ENCODE results near the gene OR52B2. TPM values are rescaled to one million over a fixed set of nuclear protein-coding genes. Genes with fewer than 3 reads are reported as not detected.

OR52B2 gene
- total RNA-seq, 1 donor from 2014 or later, result not detected

GRCh38 chr11:6203327-6203726, 33.2 kb upstream of the OR52B2 start:
- intact Hi-C loops (cut with DNase I), result no loop called here
- DNase-seq (no peak), ATAC-seq (no peak)
- Histone ChIP-seq H3K36me3 (peaks cover 39% of the 10 kb centered on the region), H3K27ac (no peak overlapping the region), H3K27me3 (no peaks in the 10 kb centered on the region), H3K4me3 (no peak overlapping the region), H3K4me1 (no peaks in the 10 kb centered on the region), H3K9me3 (no peaks in the 10 kb centered on the region)
- TF ChIP-seq CTCF (IDR thresholded peaks at IDR 0.05), result no peak

GRCh38 chr11:6202041-6202440, 31.9 kb upstream of the OR52B2 start:
- Histone ChIP-seq H3K36me3 (peaks cover 29% of the 10 kb centered on the region), H3K4me3 (no peak overlapping the region), H3K4me1 (no peaks in the 10 kb centered on the region), H3K27me3 (no peaks in the 10 kb centered on the region), H3K27ac (no peak overlapping the region), H3K9me3 (no peaks in the 10 kb centered on the region)
- intact Hi-C loops (cut with DNase I), result no loop called here
- ATAC-seq, result no peak
- no peak for DNase-seq
- no peak for TF ChIP-seq CTCF (IDR thresholded peaks at IDR 0.05)

GRCh38 chr11:6201481-6201880, 31.4 kb upstream of the OR52B2 start:
- DNase-seq, result no peak
- Histone ChIP-seq H3K36me3 (peaks cover 25% of the 10 kb centered on the region), H3K4me1 (no peaks in the 10 kb centered on the region), H3K27ac (peak overlapping the region; percentile 13), H3K4me3 (no peak overlapping the region), H3K27me3 (no peaks in the 10 kb centered on the region), H3K9me3 (no peaks in the 10 kb centered on the region)
- TF ChIP-seq CTCF (IDR thresholded peaks at IDR 0.05), result no peak
- ATAC-seq, result peak; percentile 39
- intact Hi-C loops (cut with DNase I), result no loop called here

GRCh38 chr11:6200975-6201374, 30.8 kb upstream of the OR52B2 start:
- Histone ChIP-seq H3K27ac (peak overlapping the region; percentile 13), H3K9me3 (no peaks in the 10 kb centered on the region), H3K4me3 (no peak overlapping the region), H3K27me3 (no peaks in the 10 kb centered on the region), H3K36me3 (peaks cover 20% of the 10 kb centered on the region), H3K4me1 (no peaks in the 10 kb centered on the region)
- TF ChIP-seq CTCF (IDR thresholded peaks at IDR 0.05), result no peak
- intact Hi-C loops (cut with DNase I), result no loop called here
- peak; percentile 73 for DNase-seq
- peak; percentile 74 for ATAC-seq

GRCh38 chr11:6199174-6199810, 29.2 kb upstream of the OR52B2 start, which contains the start of gene OR52W1:
OR52W1 (plus strand) TSS chr11:6199224; CDS start chr11:6199224, 0 bp downstream.
- no peaks in the 10 kb centered on the region for H3K9me3 ChIP-seq
- H3K4me3 ChIP-seq, result no peak within 1 kb of the TSS
- DNase-seq, result no peak
- intact Hi-C loops (cut with DNase I), result no loop called here
- no peaks in the 10 kb centered on the region for H3K4me1 ChIP-seq
- peaks cover 4% of the 10 kb centered on the region for H3K36me3 ChIP-seq
- H3K27ac ChIP-seq, result no peak within 1 kb of the TSS
- TF ChIP-seq CTCF (IDR thresholded peaks at IDR 0.05), result no peak
- no peaks in the 10 kb centered on the region for H3K27me3 ChIP-seq
- no peak for ATAC-seq

Data from upper lobe of right lung (tissue), 1 donor.